Gastroesophageal sphincter (tissue), 3 donors: ENCODE results near the gene GYPA.
"Not testable (repeated sequence)": the region's sequence is repeated elsewhere in the genome, so short reads cannot be mapped to it uniquely, and the experiment has no call there.

ENCODE experiments used
- EP300 ChIP-seq: sonication (generic); formaldehyde crosslinking; IDR thresholded peaks from one replicate; pipeline ENCODE4 v1.6.1; 2017; ENCODE audit warnings: antibody characterized with exemption, mild to moderate bottlenecking
- POLR2A ChIP-seq, 2 donors: fragments of 450-650 bp; IDR thresholded peaks; one replicate each; pipeline ENCODE4 v1.6.1; 2017; ENCODE audit warnings: antibody characterized with exemption in 2 of 2, mild to moderate bottlenecking in 2 of 2, moderate library complexity in 1 of 2
- POLR2AphosphoS5 ChIP-seq: sonication (generic); formaldehyde crosslinking; IDR thresholded peaks from one replicate; pipeline ENCODE4 v1.6.1; 2017; ENCODE audit warnings: antibody characterized with exemption
- TF ChIP-seq, protein P1 (sequence below), 4 experiments: fragments of 200-600 bp in 2 of 4; fragments of 450-650 bp in 2 of 4; sonication (generic) in 1 of 4; IDR thresholded peaks; one replicate each; pipeline ENCODE4 v1.5.1; 2017 to 2019; ENCODE audit warnings: antibody characterized with exemption in 4 of 4, mild to moderate bottlenecking in 2 of 4, moderate library complexity in 2 of 4

- TF ChIP-seq, protein P1, sequence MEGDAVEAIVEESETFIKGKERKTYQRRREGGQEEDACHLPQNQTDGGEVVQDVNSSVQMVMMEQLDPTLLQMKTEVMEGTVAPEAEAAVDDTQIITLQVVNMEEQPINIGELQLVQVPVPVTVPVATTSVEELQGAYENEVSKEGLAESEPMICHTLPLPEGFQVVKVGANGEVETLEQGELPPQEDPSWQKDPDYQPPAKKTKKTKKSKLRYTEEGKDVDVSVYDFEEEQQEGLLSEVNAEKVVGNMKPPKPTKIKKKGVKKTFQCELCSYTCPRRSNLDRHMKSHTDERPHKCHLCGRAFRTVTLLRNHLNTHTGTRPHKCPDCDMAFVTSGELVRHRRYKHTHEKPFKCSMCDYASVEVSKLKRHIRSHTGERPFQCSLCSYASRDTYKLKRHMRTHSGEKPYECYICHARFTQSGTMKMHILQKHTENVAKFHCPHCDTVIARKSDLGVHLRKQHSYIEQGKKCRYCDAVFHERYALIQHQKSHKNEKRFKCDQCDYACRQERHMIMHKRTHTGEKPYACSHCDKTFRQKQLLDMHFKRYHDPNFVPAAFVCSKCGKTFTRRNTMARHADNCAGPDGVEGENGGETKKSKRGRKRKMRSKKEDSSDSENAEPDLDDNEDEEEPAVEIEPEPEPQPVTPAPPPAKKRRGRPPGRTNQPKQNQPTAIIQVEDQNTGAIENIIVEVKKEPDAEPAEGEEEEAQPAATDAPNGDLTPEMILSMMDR (IDR thresholded peaks at IDR 0.05), result not testable (repeated sequence)
- not testable (repeated sequence) for TF ChIP-seq POLR2A (IDR thresholded peaks at IDR 0.05); POLR2AphosphoS5; EP300
These were observed at the start of gene GYPA for GRCh38 chr4:144140594-144141295.
